Subcutaneous abdominal adipose tissue (tissue), 5 donors: ENCODE results near the gene BTF3.
"Not testable (repeated sequence)": the region's sequence is repeated elsewhere in the genome, so short reads cannot be mapped to it uniquely, and the experiment has no call there.

Experiments used
- H3K27ac ChIP-seq: one replicate; pipeline ENCODE4 v1.7.0; 2013; ENCODE audit warnings: low read depth, mild to moderate bottlenecking, inconsistent platforms, low read length, moderate library complexity
- H3K27me3 ChIP-seq, 5 donors: one replicate each; pipeline ENCODE4 v1.7.0; 2013; ENCODE audit warnings: low read length in 5 of 5, inconsistent platforms in 1 of 5; ENCODE audit not compliant: control insufficient read depth in 5 of 5, insufficient read depth in 4 of 5
- H3K36me3 ChIP-seq, 5 donors: one replicate each; pipeline ENCODE4 v1.7.0; 2013; ENCODE audit warnings: low read length in 5 of 5; ENCODE audit not compliant: control insufficient read depth in 5 of 5, insufficient read depth in 5 of 5
- H3K4me1 ChIP-seq, 5 donors: one replicate each; pipeline ENCODE4 v1.7.0; 2013; ENCODE audit warnings: low read length in 5 of 5, mild to moderate bottlenecking in 3 of 5, moderate library complexity in 1 of 5; ENCODE audit not compliant: control insufficient read depth in 5 of 5, insufficient read depth in 5 of 5
- H3K4me3 ChIP-seq, 5 donors: one replicate each; pipeline ENCODE4 v1.7.0; 2013; ENCODE audit warnings: low read length in 5 of 5, low read depth in 1 of 5
- H3K9ac ChIP-seq, 5 donors: one replicate each; pipeline ENCODE4 v1.7.0; 2013; ENCODE audit warnings: low read length in 5 of 5, mild to moderate bottlenecking in 4 of 5, moderate library complexity in 3 of 5
- H3K9me3 ChIP-seq, 5 donors: one replicate each; pipeline ENCODE4 v1.7.0; 2013; ENCODE audit warnings: low read length in 5 of 5; ENCODE audit not compliant: control insufficient read depth in 5 of 5
- donor health status: healthy.
- donor health status: healthy.
- donor health status: healthy.
- donor health status: healthy.
- donor health status: healthy.

Gene BTF3

DNA sequence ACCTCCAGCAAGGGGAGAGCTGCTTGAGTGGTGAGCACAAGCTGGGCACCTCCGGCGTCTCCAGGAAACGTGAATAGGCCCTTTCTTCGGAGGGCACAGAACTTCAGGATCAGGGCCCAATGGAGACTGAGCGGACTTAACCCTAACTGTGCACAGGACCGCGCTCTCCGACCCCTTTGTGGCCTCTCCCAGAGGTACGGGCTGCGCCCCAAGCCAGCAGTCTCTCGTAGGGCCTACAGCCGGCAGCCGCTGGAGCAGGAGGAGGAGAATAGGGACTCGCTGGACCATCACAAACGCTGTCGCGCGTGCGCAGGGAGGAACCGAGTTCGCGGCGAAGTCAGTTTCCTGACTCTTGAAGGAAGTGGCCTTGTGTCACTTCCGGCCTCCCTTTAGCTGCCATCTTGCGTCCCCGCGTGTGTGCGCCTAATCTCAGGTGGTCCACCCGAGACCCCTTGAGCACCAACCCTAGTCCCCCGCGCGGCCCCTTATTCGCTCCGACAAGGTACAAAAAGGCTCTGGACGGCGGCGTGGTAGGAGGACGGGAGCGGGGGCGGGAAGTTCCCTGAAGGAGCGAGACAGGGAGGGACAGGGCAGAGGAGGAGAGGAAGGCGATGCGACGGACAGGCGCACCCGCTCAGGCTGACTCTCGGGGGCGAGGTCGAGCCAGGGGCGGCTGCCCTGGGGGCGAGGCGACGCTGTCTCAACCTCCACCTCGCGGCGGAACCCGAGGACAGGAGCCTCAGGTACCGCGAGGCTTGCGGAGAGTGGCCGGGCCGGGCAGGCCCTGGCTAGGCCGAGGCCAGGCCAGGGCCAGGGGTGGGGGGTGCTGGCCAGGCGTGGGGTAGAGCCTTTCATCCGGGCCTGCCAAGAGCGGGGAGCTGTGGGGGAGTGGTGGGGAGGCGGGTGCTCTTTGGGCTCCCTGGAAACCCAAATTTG lies at the start of gene BTF3:
BTF3 (plus strand) TSS at position 386 of the 936 bp plus-strand sequence; CDS start at position 612, 226 bp downstream.
- Histone ChIP-seq H3K9ac (peak within 1 kb of the TSS; percentile 80 to 100 (median 99)), H3K4me3 (peak within 1 kb of the TSS; percentile 79 to 99 (median 91)), H3K27ac (peak within 1 kb of the TSS; percentile 96), H3K4me1 (peaks cover 0 to 30% (median 27%) of the 10 kb centered on the region in 5 donors), H3K9me3 (no peaks in the 10 kb centered on the region), H3K36me3 (peaks cover 11 to 24% (median 17%) of the 10 kb centered on the region in 5 donors), H3K27me3 (no peaks in the 10 kb centered on the region)

- H3K4me3 ChIP-seq, result peak within 1 kb of the TSS; percentile 39 to 67 (median 56)
- no peak within 1 kb of the TSS for H3K27ac ChIP-seq
- peaks cover 0 to 31% (median 24%) of the 10 kb centered on the region in 5 donors for H3K4me1 ChIP-seq
- H3K36me3 ChIP-seq, result no peaks in the 10 kb centered on the region
- H3K9me3 ChIP-seq, result peaks cover 0 to 2% (median 0%) of the 10 kb centered on the region in 5 donors
- H3K9ac ChIP-seq, result no peak within 1 kb of the TSS
- peaks cover 54 to 83% (median 80%) of the 10 kb centered on the region in 5 donors for H3K27me3 ChIP-seq
These were observed 49.6 kb upstream of the BTF3 start, which contains the start of gene FOXD1 for GRCh38 chr5:73448463-73449136. TSS of gene FOXD1 (minus strand) at chr5:73448777. CDS start at chr5:73448362, 415 bp downstream.

- peaks cover 43 to 75% (median 71%) of the 10 kb centered on the region in 5 donors for H3K27me3 ChIP-seq
- peaks cover 0 to 2% (median 0%) of the 10 kb centered on the region in 5 donors for H3K9me3 ChIP-seq
- H3K27ac ChIP-seq, result no peak overlapping the region
- H3K4me1 ChIP-seq, result peaks cover 0 to 31% (median 24%) of the 10 kb centered on the region in 5 donors
- H3K36me3 ChIP-seq, result no peaks in the 10 kb centered on the region
- no peak overlapping the region for H3K4me3 ChIP-seq
- no peak overlapping the region for H3K9ac ChIP-seq
These were observed 48.1 kb upstream of the BTF3 start for GRCh38 chr5:73450137-73450536.

DNA sequence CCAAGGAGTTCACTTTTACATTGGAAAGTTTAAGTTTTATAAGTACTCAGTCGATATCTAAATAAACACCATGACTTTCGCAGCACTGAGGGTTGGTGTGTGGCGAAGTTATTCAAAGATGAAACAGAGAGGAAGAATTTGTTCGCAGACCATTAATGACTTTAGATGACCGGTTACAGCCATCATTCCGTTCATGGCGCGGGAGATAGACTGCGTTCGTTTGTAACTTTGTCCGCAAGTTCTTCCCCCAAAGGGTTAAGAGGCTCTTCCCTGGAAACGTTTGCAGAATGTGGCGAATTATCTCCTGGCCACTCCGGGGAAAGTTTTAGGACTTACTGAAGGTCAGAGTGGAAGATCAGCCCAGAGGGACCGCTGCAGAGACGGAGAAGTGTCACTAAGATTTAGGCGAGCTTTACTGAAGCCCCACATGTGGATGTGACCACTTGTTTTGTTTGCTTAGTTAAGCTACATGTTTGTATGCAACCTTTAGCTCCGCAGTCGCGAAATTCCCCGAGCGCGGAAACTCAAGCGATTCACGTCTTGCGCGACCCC lies 47.5 kb upstream of the BTF3 start:
- H3K9me3 ChIP-seq, result peaks cover 0 to 2% (median 0%) of the 10 kb centered on the region in 5 donors
- H3K4me1 ChIP-seq, result peaks cover 0 to 31% (median 24%) of the 10 kb centered on the region in 5 donors
- no peak overlapping the region for H3K9ac ChIP-seq
- no peak overlapping the region for H3K27ac ChIP-seq
- H3K27me3 ChIP-seq, result peaks cover 37 to 69% (median 65%) of the 10 kb centered on the region in 5 donors
- peak overlapping the region in 3 of 5 donors; percentile 6 to 37 (median 10) for H3K4me3 ChIP-seq
- H3K36me3 ChIP-seq, result no peaks in the 10 kb centered on the region

GRCh38 chr5:73451224-73452130 lies 46.8 kb upstream of the BTF3 start:
- Histone ChIP-seq H3K27me3 (peaks cover 36 to 63% (median 58%) of the 10 kb centered on the region in 5 donors), H3K36me3 (no peaks in the 10 kb centered on the region), H3K9me3 (peaks cover 0 to 2% (median 0%) of the 10 kb centered on the region in 5 donors), H3K4me3 (peak overlapping the region in 3 of 5 donors; percentile 6 to 37 (median 10)), H3K9ac (no peak overlapping the region), H3K4me1 (peaks cover 0 to 31% (median 24%) of the 10 kb centered on the region in 5 donors), H3K27ac (no peak overlapping the region)

DNA sequence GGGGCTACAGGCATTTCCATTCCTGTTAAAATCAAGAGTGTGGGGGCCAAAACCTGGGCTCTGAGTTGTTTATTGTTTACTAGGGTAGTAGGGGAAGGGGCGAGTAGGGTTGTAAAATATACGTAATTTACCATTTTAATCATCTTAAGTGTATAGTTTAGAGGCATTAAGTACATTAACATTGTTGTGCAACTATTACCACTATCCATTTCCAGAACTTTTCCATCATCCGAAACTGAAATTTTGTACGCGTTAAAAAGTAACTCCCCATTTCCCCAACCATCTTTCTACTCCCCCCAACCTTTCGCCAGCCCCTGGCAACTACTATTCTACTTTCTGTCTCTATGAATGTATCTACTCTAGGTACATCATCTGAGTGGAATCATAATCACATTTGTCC lies 46.0 kb upstream of the BTF3 start:
- Histone ChIP-seq H3K4me3 (no peak overlapping the region), H3K4me1 (peaks cover 0 to 27% (median 22%) of the 10 kb centered on the region in 5 donors), H3K9me3 (peaks cover 0 to 2% (median 0%) of the 10 kb centered on the region in 5 donors), H3K27me3 (peaks cover 32 to 59% (median 54%) of the 10 kb centered on the region in 5 donors), H3K36me3 (no peaks in the 10 kb centered on the region), H3K9ac (no peak overlapping the region), H3K27ac (no peak overlapping the region)

- Histone ChIP-seq H3K4me3 (no peak overlapping the region), H3K4me1 (peaks cover 0 to 12% (median 9%) of the 10 kb centered on the region in 5 donors), H3K27me3 (peaks cover 23 to 53% (median 43%) of the 10 kb centered on the region in 5 donors), H3K36me3 (no peaks in the 10 kb centered on the region), H3K27ac (no peak overlapping the region), H3K9me3 (no peaks in the 10 kb centered on the region), H3K9ac (no peak overlapping the region)
These were observed 43.7 kb upstream of the BTF3 start for GRCh38 chr5:73454379-73455036.

DNA sequence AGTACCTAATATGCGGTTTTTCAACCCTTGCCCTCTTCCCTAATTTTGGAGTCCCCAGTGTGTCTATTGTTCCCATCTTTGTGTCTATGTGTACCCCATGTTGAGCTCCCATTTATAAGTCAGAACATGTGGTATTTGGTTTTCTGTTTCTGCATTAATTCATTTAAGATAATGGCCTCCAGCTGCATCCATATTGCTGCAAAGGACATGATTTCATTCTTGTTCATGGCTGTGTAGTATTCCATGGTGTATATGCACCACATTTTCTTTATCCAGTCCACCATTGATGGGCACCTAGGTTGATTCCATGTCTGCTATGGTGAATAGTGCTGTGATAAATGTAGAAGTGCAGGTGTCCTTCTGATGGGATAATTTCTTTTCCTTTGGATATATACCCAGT lies 41.8 kb upstream of the BTF3 start:
- not testable (repeated sequence) for H3K27ac ChIP-seq, H3K9ac ChIP-seq, H3K4me3 ChIP-seq, H3K4me1 ChIP-seq, H3K9me3 ChIP-seq, H3K36me3 ChIP-seq
- H3K27me3 ChIP-seq, result peaks cover 16 to 43% (median 25%) of the 10 kb centered on the region in 5 donors
